K562 (cell line): ENCODE data around the gene ADAMTS14. TPM values are rescaled to one million over a fixed set of nuclear protein-coding genes. Genes with fewer than 3 reads are reported as not detected.

ENCODE experiments used
- ATAC-seq: fragments of 200-7000 bp; cut with Tn5 transposase; 3 replicates; pipeline ENCODE4 v1.9.1; 2020; ENCODE audit warnings: moderate library complexity
- BruUV-seq: library from RNA; stranded (reverse); fragments of 400-500 nt; replicated peaks from 2 replicates; lab custom pipeline; 2021; lab: Mats Ljungman, UMichigan
- CTCF ChIA-PET: fragments of 300-600 bp; formaldehyde crosslinking; extraction: SDS; loops from one replicate; lab custom pipeline; 2021; ENCODE audit warnings: low intra/inter-chr PET ratio; lab: Yijun Ruan, JAX
- POLR2A ChIA-PET: fragments of 300-600, 350-650 bp; sonication (Branson Sonifier 250); formaldehyde crosslinking; extraction: SDS; loops from one replicate; lab custom pipeline; 2021; ENCODE audit warnings: antibody characterized with exemption, inconsistent platforms; lab: Yijun Ruan, JAX
- DNase-seq, 4 experiments: peaks; one replicate each; pipeline versions ENCODE4 v3.0.0 to v3.0.0-alpha.2; 2011 to 2018; ENCODE audit warnings: low spot score in 3 of 4, mixed read lengths in 3 of 4; ENCODE audit errors: extremely low read depth in 1 of 4
- FAIRE-seq: peaks from 2 replicates; lab custom pipeline; 2011; peaks lifted over from hg19 to GRCh38; lab: Jason Lieb, UNC
- H2AFZ ChIP-seq: 2 replicates; pipeline ENCODE4 v1.6.0; 2011; ENCODE audit warnings: low read depth, low read length, control low read depth, inconsistent platforms
- H3K27ac ChIP-seq: fragments of 200-600 bp; 3 replicates; pipeline ENCODE4 v1.8.0; 2011; ENCODE audit warnings: low read depth, mild to moderate bottlenecking, control low read depth, inconsistent platforms, low read length, moderate library complexity, mixed read lengths; ENCODE audit errors: extremely low read depth
- H3K27me3 ChIP-seq, 2 experiments: fragments of 300-600 bp in 1 of 2; 2 replicates in 1 of 2; 3 replicates in 1 of 2; pipeline versions ENCODE4 v1.6.0 to v1.8.0; 2011; ENCODE audit warnings: inconsistent platforms in 2 of 2, low read length in 2 of 2, mild to moderate bottlenecking in 1 of 2, mixed read lengths in 1 of 2, moderate library complexity in 1 of 2; ENCODE audit not compliant: control insufficient read depth in 2 of 2, insufficient read depth in 2 of 2
- H3K36me3 ChIP-seq: fragments of 300-600 bp; 3 replicates; pipeline ENCODE4 v1.8.0; 2011; ENCODE audit warnings: mild to moderate bottlenecking, low read length, inconsistent platforms; ENCODE audit not compliant: control insufficient read depth, insufficient read depth
- H3K4me1 ChIP-seq, 2 experiments: fragments of 200-600 bp in 1 of 2; replicated peaks in 1 of 2; 2 replicates in 1 of 2; 3 replicates in 1 of 2; pipeline versions ENCODE4 v1.5.1 to v1.8.0; 2011; ENCODE audit warnings: inconsistent platforms in 2 of 2, low read length in 2 of 2, mild to moderate bottlenecking in 1 of 2, mixed read lengths in 1 of 2, moderate library complexity in 1 of 2; ENCODE audit not compliant: control insufficient read depth in 2 of 2, insufficient read depth in 2 of 2
- H3K4me2 ChIP-seq: 2 replicates; pipeline ENCODE4 v1.6.1; 2011; ENCODE audit warnings: low read length, control low read depth, inconsistent platforms, mixed read lengths; ENCODE audit not compliant: insufficient read depth
- H3K4me3 ChIP-seq: fragments of 200-600 bp; sonication (generic), shearing (Covaris generic); 2 replicates; pipeline ENCODE4 v1.5.1; 2016; ENCODE audit warnings: control low read depth, inconsistent platforms
- H3K79me2 ChIP-seq: fragments of 200-600 bp; 3 replicates; pipeline ENCODE4 v1.8.0; 2011; ENCODE audit warnings: low read length, inconsistent platforms; ENCODE audit not compliant: control insufficient read depth, insufficient read depth
- H3K9ac ChIP-seq, 2 experiments: 2 replicates each; pipeline versions ENCODE4 v1.6.0 to v1.6.1; 2011; ENCODE audit warnings: low read depth in 2 of 2, low read length in 2 of 2, control low read depth in 1 of 2, inconsistent platforms in 1 of 2, mild to moderate bottlenecking in 1 of 2, mixed read lengths in 1 of 2; ENCODE audit not compliant: insufficient read depth in 1 of 2
- H3K9me1 ChIP-seq: one replicate; pipeline ENCODE4 v1.6.0; 2011; ENCODE audit warnings: inconsistent platforms, mild to moderate bottlenecking, low read length, moderate library complexity; ENCODE audit not compliant: control insufficient read depth, insufficient read depth
- H3K9me3 ChIP-seq: replicated peaks from 2 replicates; pipeline ENCODE4 v1.5.1; 2011; ENCODE audit warnings: low read depth, low read length, inconsistent platforms; ENCODE audit not compliant: control insufficient read depth, insufficient read depth
- H4K20me1 ChIP-seq: replicated peaks from 2 replicates; pipeline ENCODE4 v1.6.1; 2011; ENCODE audit warnings: low read length, inconsistent platforms, mixed read lengths; ENCODE audit not compliant: control insufficient read depth, insufficient read depth
- HDAC1 ChIP-seq, 2 experiments: fragments of 450-650 bp; IDR thresholded peaks; 2 replicates each; pipeline ENCODE4 v1.6.1; 2016 to 2017; ENCODE audit warnings: inconsistent platforms in 1 of 2, mild to moderate bottlenecking in 1 of 2, moderate library complexity in 1 of 2
- HNRNPH1 ChIP-seq: fragments of 200-400 bp; formaldehyde crosslinking; optimal IDR thresholded peaks from 2 replicates; pipeline ENCODE3; 2017; ENCODE audit warnings: low read depth, mild to moderate bottlenecking, low read length, moderate library complexity
- NCOA6 ChIP-seq: fragments of 450-650 bp; IDR thresholded peaks from 2 replicates; pipeline ENCODE4 v1.6.1; 2017; ENCODE audit warnings: mild to moderate bottlenecking
- NFIC ChIP-seq: fragments of 450-650 bp; IDR thresholded peaks from 2 replicates; pipeline ENCODE4 v1.6.1; 2017; ENCODE audit warnings: mild to moderate bottlenecking, inconsistent platforms
- WGBS: fragments of 100-300 bp; shearing (Covaris generic); methylation state at CpG from one replicate; pipeline ENCODE4 v1.1.6; 2016; ENCODE audit warnings: low coverage, mixed read lengths; ENCODE audit not compliant: insufficient coverage; ENCODE audit errors: missing lambda C conversion rate; 5-methylcytosine and 5-hydroxymethylcytosine counted together
- in situ Hi-C: fragments of 300-500 bp; cut with MboI; formaldehyde crosslinking; loops from 4 replicates; pipeline ENCODE4 v1.15.0; 2018; ENCODE audit warnings: inconsistent platforms, mixed read lengths
- intact Hi-C: fragments of 100-400 bp; cut with micrococcal nuclease; formaldehyde crosslinking; loops from 2 replicates; pipeline ENCODE4 v1.14.2; 2022
- polyA plus RNA-seq, 8 experiments: library from polyadenylated mRNA; depleted of rRNA in 4 of 8; stranded (reverse) in 5 of 8; unstranded in 3 of 8; fragments of >200 nt; fragmentation: Nextera tagmentation in 2 of 8; fragmentation: Illumina TruSeq in 1 of 8; extraction: Ambion mirVana in 2 of 8; extraction: Trizol in 1 of 8; gene quantifications; 2 replicates each; pipeline versions ENCODE4 v1.2.1 to v1.2.3, GENCODE V29; 2011 to 2014; ENCODE audit warnings: inconsistent platforms in 1 of 8, missing spikeins in 1 of 8
- total RNA-seq, 7 experiments: library from RNA; depleted of rRNA in 6 of 7; stranded (reverse); fragments of >200 nt in 6 of 7; fragmentation: Illumina TruSeq in 2 of 7; extraction: Trizol in 2 of 7; gene quantifications; 2 replicates each; pipeline versions ENCODE4 v1.2.1 to v1.2.3, GENCODE V29; 2011 to 2021; ENCODE audit warnings: low replicate concordance in 1 of 7
- TF ChIP-seq, protein P1 (sequence below): fragments of 450-650 bp; formaldehyde crosslinking; IDR thresholded peaks from 2 replicates; pipeline ENCODE4 v1.4.0; 2022; ENCODE audit warnings: missing genetic modification characterization
- TF ChIP-seq, protein P2 (sequence below): fragments of 450-650 bp; formaldehyde crosslinking; IDR thresholded peaks from 2 replicates; pipeline ENCODE4 v1.4.0; 2022; ENCODE audit warnings: missing genetic modification characterization
- TF ChIP-seq, protein P3 (sequence below), 3 experiments: IDR thresholded peaks in 2 of 3; conservative IDR thresholded peaks in 1 of 3; 2 replicates each; pipeline ENCODE4 v1.5.1; 2011 to 2012; ENCODE audit warnings: low read length in 3 of 3, mild to moderate bottlenecking in 3 of 3, control low read depth in 2 of 3, improper control_type of control experiment in 1 of 3, inconsistent platforms in 1 of 3, low read depth in 1 of 3, mixed read lengths in 1 of 3, moderate library complexity in 1 of 3; ENCODE audit not compliant: insufficient read depth in 2 of 3

ADAMTS14 gene
- total and polyA plus RNA-seq, 9 of the 15 experiments (the other 6 are each of a cell fraction or from before 2014, with no cell fraction given): 0.04 to 37.4 (median 15.9) TPM

- intact Hi-C loops: no loop called here
Measured at GRCh38 chr10:70694418-70695141, 22.3 kb downstream of the ADAMTS14 start.

GRCh38 chr10:70695241-70696030 lies 23.1 kb downstream of the ADAMTS14 start:
- peaks cover 86% of the 10 kb centered on the region for H3K79me2 ChIP-seq
- no TSS peak for BruUV-seq
- in situ Hi-C loops (no loop called here), intact Hi-C loops (no loop called here)
- H3K9me1 ChIP-seq: no peaks in the 10 kb centered on the region
- DNase-seq: peak in 3 of 4 experiments; percentile 50 to 73 (median 72)
- 29% methylated on average over 3 of the region's 3 CpGs for WGBS
- peaks cover 5% of the 10 kb centered on the region; the same call in 1 of the 2 replicates for H4K20me1 ChIP-seq
- H3K27ac ChIP-seq: no peak overlapping the region
- peak; percentile 9; the same call in 1 of the 3 replicates for ATAC-seq
- peak overlapping the region in 1 of 2 experiments; percentile 26; a peak in 1 of 4 replicates for H3K9ac ChIP-seq
- H3K4me1 ChIP-seq: peaks cover 50 to 67% of the 10 kb centered on the region in 2 experiments
- ChIA-PET CTCF (no interaction called here), POLR2A (interaction anchor here (0.5 to 2.7 kb wide), 5 partner anchors 14 to 290 kb away, joined by 3 to 8 read pairs (median 3); no protein-coding TSS in a partner anchor)
- no peak overlapping the region for H3K4me3 ChIP-seq
- no peak for FAIRE-seq
- peaks cover 72% of the 10 kb centered on the region; the same call in 2 of the 3 replicates for H3K36me3 ChIP-seq
- no peaks in the 10 kb centered on the region for H3K9me3 ChIP-seq
- no peak overlapping the region for H2AFZ ChIP-seq
- no peaks in the 10 kb centered on the region for H3K27me3 ChIP-seq
- H3K4me2 ChIP-seq: no peak overlapping the region
- TF ChIP-seq, protein P1, sequence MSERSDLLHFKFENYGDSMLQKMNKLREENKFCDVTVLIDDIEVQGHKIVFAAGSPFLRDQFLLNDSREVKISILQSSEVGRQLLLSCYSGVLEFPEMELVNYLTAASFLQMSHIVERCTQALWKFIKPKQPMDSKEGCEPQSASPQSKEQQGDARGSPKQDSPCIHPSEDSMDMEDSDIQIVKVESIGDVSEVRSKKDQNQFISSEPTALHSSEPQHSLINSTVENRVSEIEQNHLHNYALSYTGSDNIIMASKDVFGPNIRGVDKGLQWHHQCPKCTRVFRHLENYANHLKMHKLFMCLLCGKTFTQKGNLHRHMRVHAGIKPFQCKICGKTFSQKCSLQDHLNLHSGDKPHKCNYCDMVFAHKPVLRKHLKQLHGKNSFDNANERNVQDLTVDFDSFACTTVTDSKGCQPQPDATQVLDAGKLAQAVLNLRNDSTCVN (CRISPR knock-in tag): 0 out of 2 replicates have a peak, but pooled peaks have one; percentile 36
- TF ChIP-seq, protein P2, sequence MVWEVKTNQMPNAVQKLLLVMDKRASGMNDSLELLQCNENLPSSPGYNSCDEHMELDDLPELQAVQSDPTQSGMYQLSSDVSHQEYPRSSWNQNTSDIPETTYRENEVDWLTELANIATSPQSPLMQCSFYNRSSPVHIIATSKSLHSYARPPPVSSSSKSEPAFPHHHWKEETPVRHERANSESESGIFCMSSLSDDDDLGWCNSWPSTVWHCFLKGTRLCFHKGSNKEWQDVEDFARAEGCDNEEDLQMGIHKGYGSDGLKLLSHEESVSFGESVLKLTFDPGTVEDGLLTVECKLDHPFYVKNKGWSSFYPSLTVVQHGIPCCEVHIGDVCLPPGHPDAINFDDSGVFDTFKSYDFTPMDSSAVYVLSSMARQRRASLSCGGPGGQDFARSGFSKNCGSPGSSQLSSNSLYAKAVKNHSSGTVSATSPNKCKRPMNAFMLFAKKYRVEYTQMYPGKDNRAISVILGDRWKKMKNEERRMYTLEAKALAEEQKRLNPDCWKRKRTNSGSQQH (CRISPR knock-in tag): peak; percentile 19; the same call in 1 of the 2 replicates
- TF ChIP-seq HNRNPH1 (no peak), NCOA6 (no peak)
- TF ChIP-seq, protein P3, sequence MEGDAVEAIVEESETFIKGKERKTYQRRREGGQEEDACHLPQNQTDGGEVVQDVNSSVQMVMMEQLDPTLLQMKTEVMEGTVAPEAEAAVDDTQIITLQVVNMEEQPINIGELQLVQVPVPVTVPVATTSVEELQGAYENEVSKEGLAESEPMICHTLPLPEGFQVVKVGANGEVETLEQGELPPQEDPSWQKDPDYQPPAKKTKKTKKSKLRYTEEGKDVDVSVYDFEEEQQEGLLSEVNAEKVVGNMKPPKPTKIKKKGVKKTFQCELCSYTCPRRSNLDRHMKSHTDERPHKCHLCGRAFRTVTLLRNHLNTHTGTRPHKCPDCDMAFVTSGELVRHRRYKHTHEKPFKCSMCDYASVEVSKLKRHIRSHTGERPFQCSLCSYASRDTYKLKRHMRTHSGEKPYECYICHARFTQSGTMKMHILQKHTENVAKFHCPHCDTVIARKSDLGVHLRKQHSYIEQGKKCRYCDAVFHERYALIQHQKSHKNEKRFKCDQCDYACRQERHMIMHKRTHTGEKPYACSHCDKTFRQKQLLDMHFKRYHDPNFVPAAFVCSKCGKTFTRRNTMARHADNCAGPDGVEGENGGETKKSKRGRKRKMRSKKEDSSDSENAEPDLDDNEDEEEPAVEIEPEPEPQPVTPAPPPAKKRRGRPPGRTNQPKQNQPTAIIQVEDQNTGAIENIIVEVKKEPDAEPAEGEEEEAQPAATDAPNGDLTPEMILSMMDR (IDR thresholded peaks at IDR 0.05 in 2 of 3, conservative IDR thresholded peaks at IDR 0.05 in 1 of 3; ENCODE audit: insufficient read depth in 2 of 3, low read depth in 1 of 3, low read length in 3 of 3): 0 out of 6 replicates have a peak, but pooled peaks of 1 of the 3 experiments have one; percentile 21

More at GRCh38 chr10:70694418-70695141, 22.3 kb downstream of the ADAMTS14 start:
- DNase-seq (no peak), FAIRE-seq (no peak), ATAC-seq (no peak)
- in situ Hi-C loops: no loop called here
- 71% methylated on average over 6 of the region's 6 CpGs for WGBS
- BruUV-seq: no TSS peak
- Histone ChIP-seq H3K9me1 (no peaks in the 10 kb centered on the region), H3K4me2 (no peak overlapping the region), H3K4me1 (peaks cover 49 to 59% of the 10 kb centered on the region in 2 experiments), H3K27ac (no peak overlapping the region), H3K4me3 (no peak overlapping the region), H3K9me3 (no peaks in the 10 kb centered on the region), H4K20me1 (no peaks in the 10 kb centered on the region; the same call in 1 of the 2 replicates), H3K79me2 (peaks cover 84% of the 10 kb centered on the region), H3K36me3 (peaks cover 74% of the 10 kb centered on the region; the same call in 2 of the 3 replicates), H3K27me3 (no peaks in the 10 kb centered on the region), H2AFZ (no peak overlapping the region), H3K9ac (no peak overlapping the region)
- POLR2A ChIA-PET: interaction anchor here (4.1 kb wide), 1 partner anchor 13 kb away, joined by 18 read pairs; no protein-coding TSS in a partner anchor
- peak; percentile 31; the same call in 1 of the 2 replicates for TF ChIP-seq NFIC
- no peak for TF ChIP-seq HDAC1 (IDR thresholded peaks at IDR 0.05)
- CTCF ChIA-PET: no interaction called here
